Breast epithelium (tissue), 4 donors: Measurements from ENCODE around the gene TMIGD3. TPM values are rescaled to one million over a fixed set of nuclear protein-coding genes. Genes with fewer than 3 reads are reported as not detected.

Experiments used
- DNase-seq, 2 donors: peaks; one replicate each; pipeline ENCODE4 v3.0.0-alpha.2; 2019; ENCODE audit warnings: low spot score in 2 of 2
- H3K27ac ChIP-seq, 2 donors: fragments of 200-600 bp; sonication (generic) in 1 of 2; one replicate each; pipeline ENCODE4 v1.5.1; 2016 to 2019; ENCODE audit warnings: mild to moderate bottlenecking in 1 of 2
- H3K27me3 ChIP-seq, 2 donors: fragments of 200-600 bp; sonication (generic) in 1 of 2; one replicate each; pipeline versions ENCODE4 v1.5.1 to v1.6.0; 2017 to 2019; ENCODE audit warnings: control low read depth in 1 of 2, mild to moderate bottlenecking in 1 of 2
- H3K36me3 ChIP-seq: fragments of 200-600 bp; one replicate; pipeline ENCODE4 v1.5.1; 2019
- H3K4me1 ChIP-seq, 2 donors: fragments of 200-600 bp; sonication (generic); one replicate each; pipeline ENCODE4 v1.5.1; 2016 to 2019; ENCODE audit warnings: control low read depth in 1 of 2
- H3K4me3 ChIP-seq, 3 donors: fragments of 200-600 bp; sonication (generic); 1 replicate in 2 of 3; 2 replicates in 1 of 3; pipeline ENCODE4 v1.5.1; 2016 to 2019; ENCODE audit warnings: mild to moderate bottlenecking in 3 of 3, moderate library complexity in 2 of 3
- H3K9me3 ChIP-seq, 2 donors: fragments of 200-600 bp; sonication (generic) in 1 of 2; one replicate each; pipeline ENCODE4 v1.5.1; 2016 to 2019; ENCODE audit warnings: control low read depth in 1 of 2
- POLR2A ChIP-seq: fragments of 450-650 bp; IDR thresholded peaks from one replicate; pipeline ENCODE4 v1.6.1; 2016; ENCODE audit warnings: antibody characterized with exemption, mild to moderate bottlenecking, moderate library complexity
- POLR2AphosphoS5 ChIP-seq, 3 donors: sonication (generic); formaldehyde crosslinking; IDR thresholded peaks; one replicate each; pipeline ENCODE4 v1.6.1; 2017; ENCODE audit warnings: antibody characterized with exemption in 3 of 3
- intact Hi-C: fragments of 100-400 bp; cut with DNase I; formaldehyde crosslinking; loops from one replicate; pipeline ENCODE4 v1.15.1; 2023; ENCODE audit warnings: low total_unique reads
- total RNA-seq, 3 donors: library from RNA; depleted of rRNA; stranded (reverse); fragments of >200 nt; gene quantifications; one replicate each; pipeline ENCODE4 v1.1.0, GENCODE V29; 2016
- TF ChIP-seq, protein P1 (sequence below), 3 donors: fragments of 450-650 bp; IDR thresholded peaks; one replicate each; pipeline ENCODE4 v1.5.1; 2016 to 2017; ENCODE audit warnings: antibody characterized with exemption in 3 of 3, mild to moderate bottlenecking in 3 of 3, moderate library complexity in 3 of 3

The TMIGD3 gene
- total RNA-seq, 3 donors from 2014 or later: 5.9 to 14.6 (median 10.0) TPM

DNA sequence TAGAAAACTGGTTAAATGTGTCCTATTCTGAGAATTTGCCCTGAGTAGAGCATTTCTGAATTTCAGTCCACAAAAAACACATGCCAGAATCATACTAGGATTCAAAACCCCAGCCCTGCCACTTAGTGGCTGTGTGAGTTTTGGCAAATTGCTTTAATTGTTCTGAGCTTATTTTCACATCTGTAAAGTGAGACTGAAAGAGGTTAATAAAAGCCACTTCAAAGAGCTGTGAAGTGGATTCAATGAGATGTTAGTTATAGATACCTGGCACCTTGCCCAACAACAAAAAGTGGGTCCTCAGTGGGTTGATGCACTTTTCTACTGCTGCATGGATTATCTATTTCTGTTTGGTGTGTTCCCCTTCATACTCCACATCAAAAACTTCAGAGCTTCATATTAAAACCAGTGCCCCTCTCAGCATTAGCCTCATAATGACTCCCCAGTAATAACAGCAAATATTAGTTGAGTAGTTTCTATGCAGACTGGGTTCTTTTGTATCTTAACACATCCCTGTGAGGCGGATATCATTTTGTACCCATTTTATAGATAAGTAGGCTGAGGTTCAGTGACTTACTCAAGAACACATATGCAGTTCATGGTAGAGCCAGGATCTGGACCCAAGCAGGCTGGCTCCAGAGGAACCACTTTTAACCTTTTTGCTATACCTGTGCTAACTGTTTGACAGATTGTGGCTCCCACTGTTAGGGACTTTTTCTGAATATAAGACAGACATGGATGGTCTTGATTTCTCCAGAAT, 14.2 kb upstream of the TMIGD3 start:
- Histone ChIP-seq H3K4me3 (no peak overlapping the region), H3K9me3 (no peaks in the 10 kb centered on the region), H3K36me3 (no peaks in the 10 kb centered on the region), H3K27me3 (no peaks in the 10 kb centered on the region), H3K4me1 (peaks cover 0 to 6% of the 10 kb centered on the region in 2 donors), H3K27ac (no peak overlapping the region)
- intact Hi-C loops: loop anchor here (5.0 kb wide), 1 partner anchor 240 kb away; the partner anchor contains the start of gene DDX20
- no peak for DNase-seq
- no peak for TF ChIP-seq POLR2A
- TF ChIP-seq, protein P1, sequence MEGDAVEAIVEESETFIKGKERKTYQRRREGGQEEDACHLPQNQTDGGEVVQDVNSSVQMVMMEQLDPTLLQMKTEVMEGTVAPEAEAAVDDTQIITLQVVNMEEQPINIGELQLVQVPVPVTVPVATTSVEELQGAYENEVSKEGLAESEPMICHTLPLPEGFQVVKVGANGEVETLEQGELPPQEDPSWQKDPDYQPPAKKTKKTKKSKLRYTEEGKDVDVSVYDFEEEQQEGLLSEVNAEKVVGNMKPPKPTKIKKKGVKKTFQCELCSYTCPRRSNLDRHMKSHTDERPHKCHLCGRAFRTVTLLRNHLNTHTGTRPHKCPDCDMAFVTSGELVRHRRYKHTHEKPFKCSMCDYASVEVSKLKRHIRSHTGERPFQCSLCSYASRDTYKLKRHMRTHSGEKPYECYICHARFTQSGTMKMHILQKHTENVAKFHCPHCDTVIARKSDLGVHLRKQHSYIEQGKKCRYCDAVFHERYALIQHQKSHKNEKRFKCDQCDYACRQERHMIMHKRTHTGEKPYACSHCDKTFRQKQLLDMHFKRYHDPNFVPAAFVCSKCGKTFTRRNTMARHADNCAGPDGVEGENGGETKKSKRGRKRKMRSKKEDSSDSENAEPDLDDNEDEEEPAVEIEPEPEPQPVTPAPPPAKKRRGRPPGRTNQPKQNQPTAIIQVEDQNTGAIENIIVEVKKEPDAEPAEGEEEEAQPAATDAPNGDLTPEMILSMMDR (IDR thresholded peaks at IDR 0.05): no peak
- no peak for TF ChIP-seq POLR2AphosphoS5 (IDR thresholded peaks at IDR 0.05)

DNA sequence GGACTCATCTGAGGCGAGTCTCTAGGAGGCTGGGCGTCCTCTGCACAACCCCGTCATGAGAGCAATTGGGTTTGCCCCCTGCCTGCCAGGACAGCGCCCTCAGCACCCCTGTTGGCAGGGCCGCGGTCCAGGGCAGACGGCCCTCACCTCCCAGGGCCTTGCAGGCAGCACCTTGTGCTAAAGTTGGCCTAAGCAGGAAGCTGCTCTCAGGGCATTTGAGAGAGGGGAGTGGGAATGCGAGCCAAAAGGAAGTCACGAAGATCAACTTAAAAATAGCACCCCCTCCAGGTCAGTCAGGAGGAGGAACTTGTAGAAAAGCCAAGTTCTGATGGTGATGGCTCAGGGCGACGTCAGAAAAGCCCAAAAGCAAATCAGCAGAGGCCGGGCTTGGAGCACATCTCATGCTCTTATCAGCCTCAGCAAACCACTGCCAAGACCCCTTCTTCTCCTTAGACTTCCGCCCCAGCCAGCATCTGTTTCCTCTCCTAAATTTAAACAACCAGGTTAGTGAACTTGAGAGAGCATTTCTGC, 12.6 kb upstream of the TMIGD3 start:
- H3K36me3 ChIP-seq: no peaks in the 10 kb centered on the region
- H3K27ac ChIP-seq: peak overlapping the region; percentile 20 to 80
- no peaks in the 10 kb centered on the region for H3K27me3 ChIP-seq
- TF ChIP-seq, protein P1 (IDR thresholded peaks at IDR 0.05): peak in 1 of 3 donors; percentile 9
- TF ChIP-seq POLR2A: no peak
- H3K4me1 ChIP-seq: peaks cover 0 to 6% of the 10 kb centered on the region in 2 donors
- peak overlapping the region; percentile 33 to 63 (median 37) for H3K4me3 ChIP-seq
- DNase-seq: no peak
- intact Hi-C loops: loop anchor here (5.0 kb wide), 1 partner anchor 241 kb away; the partner anchor contains the start of gene DDX20
- no peaks in the 10 kb centered on the region for H3K9me3 ChIP-seq

DNA sequence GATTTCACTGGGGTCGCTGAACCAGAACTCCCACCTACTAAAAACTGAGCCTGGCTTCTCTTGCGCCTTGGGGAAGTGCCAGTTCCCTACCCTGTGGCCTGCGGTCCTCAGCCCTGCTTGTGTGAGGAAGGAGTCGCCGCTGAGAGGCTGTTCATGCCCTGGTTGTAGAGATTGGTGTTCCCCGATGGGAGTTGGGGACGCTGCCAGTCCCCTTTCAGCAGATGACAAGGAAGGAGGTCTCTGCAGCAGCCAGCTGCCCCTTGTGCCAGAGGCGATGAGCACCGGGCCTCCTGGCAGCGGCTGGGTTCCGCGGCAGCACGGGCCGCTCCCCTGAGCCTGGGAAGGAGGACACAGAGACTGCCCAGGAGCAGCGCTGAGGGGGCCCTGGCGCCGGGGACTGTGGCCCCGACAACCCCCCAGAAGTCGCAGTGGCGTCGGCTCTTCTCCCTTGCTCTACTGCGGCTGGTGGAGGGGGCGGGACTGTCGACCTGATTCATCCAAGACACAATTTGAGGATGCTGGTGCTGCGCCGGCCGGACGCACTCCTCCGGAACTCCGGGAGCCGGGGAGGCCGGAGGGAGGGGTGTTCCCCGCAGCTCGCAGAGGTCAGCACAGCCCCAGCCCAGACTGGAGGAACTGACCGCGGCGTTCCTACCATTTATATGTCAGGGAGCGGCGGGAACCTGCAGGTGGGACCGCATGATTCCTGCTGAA, 12.0 kb upstream of the TMIGD3 start:
- DNase-seq: no peak
- Histone ChIP-seq H3K27me3 (no peaks in the 10 kb centered on the region), H3K36me3 (no peaks in the 10 kb centered on the region), H3K4me3 (peak overlapping the region; percentile 33 to 63 (median 37)), H3K27ac (peak overlapping the region; percentile 41 to 80), H3K4me1 (peaks cover 0 to 6% of the 10 kb centered on the region in 2 donors), H3K9me3 (no peaks in the 10 kb centered on the region)
- intact Hi-C loops: loop anchor here (5.0 kb wide), 1 partner anchor 242 kb away; the partner anchor contains the start of gene DDX20
- TF ChIP-seq POLR2AphosphoS5 (IDR thresholded peaks at IDR 0.05) (no peak), POLR2A (no peak)
- TF ChIP-seq, protein P1 (IDR thresholded peaks at IDR 0.05): no peak

DNA sequence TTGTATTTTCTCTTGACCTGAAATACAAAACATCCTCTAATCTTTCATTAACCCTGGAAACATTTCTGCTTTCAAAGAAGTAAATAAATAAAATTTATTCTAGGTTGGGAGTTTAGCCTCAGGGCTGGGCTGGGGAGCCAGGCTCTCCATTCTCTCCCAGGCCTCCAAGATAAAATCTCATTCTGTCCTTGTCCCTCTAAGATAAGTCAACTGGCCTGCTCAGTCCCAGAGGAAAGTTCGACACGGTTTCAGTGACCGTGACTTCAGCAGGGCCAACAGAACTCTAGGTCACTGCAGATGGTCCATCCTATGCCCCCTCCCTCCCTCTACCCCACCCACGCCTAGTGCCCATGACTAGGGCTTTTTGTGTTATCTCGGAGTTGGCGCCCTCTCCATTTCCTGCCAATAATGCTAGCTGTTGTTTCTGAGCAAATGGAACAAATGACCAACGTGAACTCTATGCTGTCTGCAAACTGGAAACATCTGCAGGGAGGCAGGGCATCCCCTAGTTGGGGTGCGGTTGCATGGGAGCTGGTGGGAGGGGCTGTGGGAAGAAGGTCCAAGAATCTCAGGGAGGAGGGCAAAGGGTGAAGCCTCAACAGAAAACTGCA, 10.1 kb upstream of the TMIGD3 start:
- intact Hi-C loops: no loop called here
- no peaks in the 10 kb centered on the region for H3K36me3 ChIP-seq
- no peaks in the 10 kb centered on the region for H3K27me3 ChIP-seq
- TF ChIP-seq POLR2AphosphoS5 (IDR thresholded peaks at IDR 0.05): peak in 2 of 3 donors; percentile 41 to 51
- TF ChIP-seq POLR2A: no peak
- peaks cover 0 to 6% of the 10 kb centered on the region in 2 donors for H3K4me1 ChIP-seq
- no peak overlapping the region for H3K27ac ChIP-seq
- DNase-seq: no peak
- H3K4me3 ChIP-seq: no peak overlapping the region
- H3K9me3 ChIP-seq: no peaks in the 10 kb centered on the region

DNA sequence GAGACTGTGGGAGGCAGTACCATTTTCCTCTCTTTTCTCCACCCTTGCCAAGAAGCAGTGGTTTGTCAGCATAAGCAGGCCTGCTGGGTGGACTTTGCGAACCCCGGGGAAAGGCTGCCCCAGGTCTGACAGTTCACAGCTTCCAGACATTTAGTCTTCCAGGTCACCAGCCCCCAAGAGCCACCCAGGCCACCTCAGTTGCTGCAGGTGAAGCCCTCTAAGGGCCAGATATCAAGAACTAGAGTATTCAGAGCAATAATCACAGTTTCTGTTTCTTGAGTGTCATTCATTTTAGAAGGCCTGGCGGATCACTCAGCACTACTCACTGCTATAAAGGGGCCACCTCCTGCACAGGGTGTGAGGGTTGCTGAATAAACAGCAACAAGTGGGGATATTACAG, 9.5 kb upstream of the TMIGD3 start:
- no peaks in the 10 kb centered on the region for H3K27me3 ChIP-seq
- H3K27ac ChIP-seq: no peak overlapping the region
- no peak for DNase-seq
- TF ChIP-seq POLR2A (no peak), POLR2AphosphoS5 (IDR thresholded peaks at IDR 0.05) (no peak)
- TF ChIP-seq, protein P1 (IDR thresholded peaks at IDR 0.05): no peak
- no peaks in the 10 kb centered on the region for H3K9me3 ChIP-seq
- H3K36me3 ChIP-seq: no peaks in the 10 kb centered on the region
- peaks cover 0 to 6% of the 10 kb centered on the region in 2 donors for H3K4me1 ChIP-seq
- intact Hi-C loops: no loop called here
- H3K4me3 ChIP-seq: no peak overlapping the region
